Smooth muscle cell of the brain vasculature (primary cell): ENCODE results near the gene CTSL.
A peak's percentile ranks its signal among the peaks of the same experiment; 100 is the strongest.

Experiments used
- DNase-seq: peaks from one replicate; pipeline ENCODE4 v3.0.0-alpha.2; 2012; ENCODE audit warnings: low read depth, low spot score

CTSL gene

DNA sequence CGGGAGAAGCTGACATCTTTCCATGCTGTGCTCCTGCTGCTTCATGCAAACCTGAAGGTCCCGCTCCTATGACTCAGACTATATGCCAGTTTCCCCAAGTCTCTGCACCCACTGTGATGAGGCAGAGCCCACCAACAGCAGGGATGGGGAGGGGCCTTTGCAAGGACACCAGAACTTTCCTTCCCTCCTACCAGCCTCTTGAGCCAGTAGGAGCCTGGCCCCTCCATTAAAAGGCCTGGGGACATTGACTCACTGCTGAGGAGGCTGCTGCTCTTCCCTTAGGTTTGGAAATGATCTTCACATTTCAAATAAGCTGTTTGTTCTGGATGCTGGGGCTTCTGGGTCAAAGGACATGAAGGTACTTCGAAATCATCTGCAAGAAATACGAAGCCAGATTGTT lies 26.1 kb upstream of the CTSL start:
- DNase-seq, result no peak

DNA sequence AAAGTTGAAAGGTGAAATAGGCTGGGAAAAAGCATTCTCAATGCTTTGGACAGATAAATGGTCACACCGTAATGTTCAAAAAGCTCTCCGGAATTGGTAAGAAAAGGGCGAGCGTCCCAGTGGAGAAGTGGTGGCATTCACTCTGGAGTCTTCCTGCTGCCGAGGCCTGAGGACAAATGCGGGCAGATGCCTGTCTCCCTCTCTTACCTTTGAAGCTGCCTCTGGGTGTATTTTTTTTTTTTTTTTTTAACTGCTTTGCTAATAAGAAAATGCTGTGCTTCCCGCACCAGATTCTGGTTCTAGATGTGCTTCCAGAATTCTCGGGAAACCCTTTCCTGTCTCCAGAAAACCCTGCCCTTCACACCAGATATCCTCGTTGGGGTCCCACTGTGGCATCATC lies 24.4 kb upstream of the CTSL start:
- no peak for DNase-seq

DNA sequence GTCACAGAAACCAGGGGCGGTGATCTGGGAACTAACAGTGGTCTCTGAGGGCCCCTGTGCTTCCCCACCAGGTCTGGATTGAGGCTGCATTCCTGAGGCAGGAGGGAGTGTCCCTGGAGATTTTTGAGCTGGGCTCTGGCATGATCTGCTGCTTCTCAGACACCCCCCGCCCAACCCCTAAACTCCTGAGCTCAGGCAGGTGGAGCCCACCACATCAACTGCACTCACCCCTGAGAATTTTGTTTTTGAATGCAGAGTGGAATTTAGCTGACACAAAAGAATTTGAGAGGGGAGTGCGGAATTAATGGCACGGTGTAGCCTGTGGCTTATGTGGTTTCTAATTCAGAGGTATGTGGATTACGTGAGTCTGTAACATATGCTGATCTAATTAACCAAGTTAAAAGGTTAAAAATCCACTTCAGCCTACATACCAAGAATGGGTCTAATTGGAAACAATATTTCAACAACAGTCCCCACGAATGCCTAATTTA lies 23.9 kb upstream of the CTSL start:
- no peak for DNase-seq

DNA sequence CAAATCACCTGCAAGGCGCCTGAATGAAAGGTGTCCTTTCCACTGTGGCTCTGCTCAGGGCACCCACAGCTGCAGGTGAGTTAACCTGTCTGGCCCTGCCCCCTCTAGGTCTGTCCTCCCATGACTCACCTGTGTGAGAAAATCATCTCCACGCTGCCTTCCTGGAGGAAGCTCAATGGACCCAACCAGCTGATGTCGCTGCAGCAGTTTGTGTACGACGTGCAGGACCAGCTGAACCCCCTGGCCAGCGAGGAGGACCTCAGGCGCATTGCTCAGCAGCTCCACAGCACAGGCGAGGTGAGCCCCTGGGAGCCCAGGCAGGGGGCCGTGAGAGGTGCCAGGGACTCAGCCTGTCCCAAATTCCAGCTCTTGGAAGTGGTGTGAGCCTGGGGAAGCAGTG lies 23.0 kb upstream of the CTSL start:
- no peak for DNase-seq

DNA sequence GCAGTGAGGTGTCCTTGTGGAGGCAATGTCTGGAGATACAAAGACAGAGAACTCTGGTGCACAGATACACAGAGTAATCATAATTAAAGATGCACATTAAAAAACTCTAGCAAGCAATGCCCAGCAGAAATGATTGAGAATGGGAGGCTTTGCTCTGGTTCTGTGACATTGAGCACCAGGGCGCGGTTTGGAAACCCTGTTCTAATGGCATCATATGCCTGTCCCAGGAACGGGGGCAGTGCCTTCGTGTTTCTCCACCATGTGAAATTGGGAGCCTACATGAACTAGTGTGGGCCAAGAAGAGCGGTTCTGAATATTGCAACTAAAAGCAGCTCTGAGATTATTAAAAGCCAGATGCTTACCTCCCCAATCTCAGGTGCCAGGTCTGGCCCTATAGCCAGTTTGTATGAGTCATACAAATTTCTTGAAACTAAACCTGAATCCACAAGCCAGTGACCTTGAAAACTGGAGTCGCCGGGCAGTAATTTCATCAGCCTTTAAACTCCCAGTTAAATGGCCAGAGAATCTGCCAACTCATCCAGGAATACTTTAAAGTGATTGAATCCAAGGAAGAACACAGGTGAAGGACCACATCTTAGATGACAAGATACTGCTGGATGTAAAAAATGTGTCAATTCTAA lies 22.2 kb upstream of the CTSL start:
- no peak for DNase-seq

DNA sequence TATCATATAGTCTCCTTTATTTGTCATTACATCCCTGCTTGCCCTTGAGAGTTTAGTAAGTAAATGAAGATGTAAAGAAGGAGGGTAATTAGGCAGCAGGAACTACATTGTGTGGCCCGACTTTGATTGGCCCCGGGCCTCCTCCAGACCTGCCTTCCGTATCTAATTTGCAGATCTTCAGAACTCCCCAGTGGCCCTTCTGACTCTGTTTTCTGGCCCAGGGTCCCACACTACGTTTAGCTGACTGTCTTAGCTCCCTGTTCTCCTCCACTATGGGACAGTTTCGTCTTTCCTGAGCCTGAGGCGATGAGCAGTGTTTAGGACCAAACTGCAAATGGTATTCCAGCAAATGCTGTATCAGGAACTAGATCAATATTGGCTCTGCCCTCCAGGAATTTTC lies 21.6 kb upstream of the CTSL start:
- DNase-seq, result no peak

DNA sequence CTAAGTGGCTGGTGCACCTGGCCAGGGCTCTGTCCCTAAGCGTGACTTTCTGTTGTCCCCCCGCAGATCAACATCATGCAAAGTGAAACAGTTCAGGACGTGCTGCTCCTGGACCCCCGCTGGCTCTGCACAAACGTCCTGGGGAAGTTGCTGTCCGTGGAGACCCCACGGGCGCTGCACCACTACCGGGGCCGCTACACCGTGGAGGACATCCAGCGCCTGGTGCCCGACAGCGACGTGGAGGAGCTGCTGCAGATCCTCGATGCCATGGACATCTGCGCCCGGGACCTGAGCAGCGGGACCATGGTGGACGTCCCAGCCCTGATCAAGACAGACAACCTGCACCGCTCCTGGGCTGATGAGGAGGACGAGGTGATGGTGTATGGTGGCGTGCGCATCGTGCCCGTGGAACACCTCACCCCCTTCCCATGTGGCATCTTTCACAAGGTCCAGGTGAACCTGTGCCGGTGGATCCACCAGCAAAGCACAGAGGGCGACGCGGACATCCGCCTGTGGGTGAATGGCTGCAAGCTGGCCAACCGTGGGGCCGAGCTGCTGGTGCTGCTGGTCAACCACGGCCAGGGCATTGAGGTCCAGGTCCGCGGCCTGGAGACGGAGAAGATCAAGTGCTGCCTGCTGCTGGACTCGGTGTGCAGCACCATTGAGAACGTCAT lies 19.7 kb upstream of the CTSL start:
- no peak for DNase-seq

DNA sequence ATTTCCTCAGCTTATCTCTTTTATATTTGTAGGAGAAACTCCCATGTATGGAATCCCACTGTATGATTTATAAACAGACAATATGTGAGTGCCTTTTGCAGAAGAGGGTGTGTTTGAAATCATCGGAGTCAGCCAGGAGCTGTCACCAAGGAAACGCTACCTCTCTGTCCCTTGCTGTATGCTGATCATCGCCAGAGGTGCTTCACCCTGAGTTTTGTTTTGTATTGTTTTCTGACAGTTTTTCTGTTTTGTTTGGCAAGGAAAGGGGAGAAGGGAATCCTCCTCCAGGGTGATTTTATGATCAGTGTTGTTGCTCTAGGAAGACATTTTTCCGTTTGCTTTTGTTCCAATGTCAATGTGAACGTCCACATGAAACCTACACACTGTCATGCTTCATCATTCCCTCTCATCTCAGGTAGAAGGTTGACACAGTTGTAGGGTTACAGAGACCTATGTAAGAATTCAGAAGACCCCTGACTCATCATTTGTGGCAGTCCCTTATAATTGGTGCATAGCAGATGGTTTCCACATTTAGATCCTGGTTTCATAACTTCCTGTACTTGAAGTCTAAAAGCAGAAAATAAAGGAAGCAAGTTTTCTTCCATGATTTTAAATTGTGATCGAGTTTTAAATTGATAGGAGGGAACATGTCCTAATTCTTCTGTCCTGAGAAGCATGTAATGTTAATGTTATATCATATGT lies 18.0 kb upstream of the CTSL start:
- DNase-seq, result no peak

DNA sequence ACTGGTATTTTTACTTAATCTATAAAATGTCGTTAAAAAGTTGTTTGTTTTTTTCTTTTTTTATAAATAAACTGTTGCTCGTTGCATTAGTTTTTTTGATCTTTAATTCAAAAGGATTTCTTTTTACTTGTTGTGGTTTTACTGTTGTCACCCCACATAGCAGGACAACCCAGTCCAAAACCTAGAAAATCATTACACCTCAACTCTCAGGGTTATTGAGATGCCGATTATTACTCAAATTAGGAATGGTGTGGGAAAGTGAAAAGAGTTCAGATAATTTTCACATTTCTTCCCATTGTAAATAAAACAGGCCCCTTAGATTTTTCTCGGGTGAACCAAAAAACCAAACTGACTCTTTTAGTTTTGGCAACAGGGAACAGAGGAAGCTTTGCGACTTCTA lies 17.4 kb upstream of the CTSL start:
- DNase-seq, result no peak

DNA sequence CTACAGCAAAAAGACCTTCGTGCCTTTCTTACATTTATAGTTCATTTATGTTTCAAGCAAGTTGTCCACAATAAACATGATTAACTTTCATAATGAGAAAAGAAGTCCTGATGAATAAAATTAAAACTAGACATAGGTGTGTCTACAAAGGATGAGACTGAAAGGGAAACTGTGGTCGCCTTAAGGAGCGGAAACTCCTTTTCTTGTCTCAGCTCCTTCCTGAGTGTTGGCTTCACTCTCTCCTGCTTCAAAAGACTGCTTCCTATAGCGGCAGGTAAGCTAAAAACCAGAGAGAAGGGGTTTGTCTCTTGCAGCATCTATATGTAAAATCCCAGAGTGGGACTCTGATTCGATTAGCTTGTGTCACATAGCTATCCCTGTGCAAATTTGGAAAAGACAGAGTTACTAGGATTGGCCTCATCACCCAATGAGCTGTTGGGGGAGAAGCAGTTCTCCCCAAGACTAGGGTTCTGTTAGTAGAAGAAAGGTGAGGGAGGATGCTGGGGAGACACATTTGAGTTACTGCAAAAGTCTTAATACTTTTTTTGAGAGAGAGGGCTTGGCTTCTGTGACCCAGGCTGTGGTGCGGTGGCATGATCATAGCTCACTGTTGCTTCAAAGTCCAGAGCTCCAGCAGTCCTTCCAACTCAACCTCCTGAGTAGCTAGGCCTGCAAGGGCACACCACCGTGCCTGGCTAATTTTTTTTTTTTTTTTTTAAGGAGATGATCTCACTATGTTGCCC lies 16.8 kb upstream of the CTSL start:
- no peak for DNase-seq

DNA sequence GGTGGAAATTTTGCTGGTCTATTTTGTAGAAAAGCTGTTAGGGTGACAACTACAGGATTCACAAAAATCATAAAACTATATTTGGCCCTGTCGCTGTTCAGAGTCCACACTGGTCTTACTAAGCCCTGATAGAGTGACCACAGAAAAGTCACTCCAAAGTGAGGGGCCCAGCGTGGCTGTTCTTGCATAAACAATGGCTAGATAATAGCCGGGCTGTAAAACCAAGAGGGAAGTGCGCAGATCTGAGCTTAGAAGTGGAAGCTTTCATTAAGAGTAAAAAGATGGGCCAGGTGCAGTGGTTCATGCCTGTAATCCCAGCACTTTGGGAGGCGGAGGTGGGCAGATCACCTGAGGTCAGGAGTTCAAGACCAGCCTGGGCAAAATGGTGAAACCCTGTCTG lies 15.5 kb upstream of the CTSL start:
- no peak for DNase-seq

DNA sequence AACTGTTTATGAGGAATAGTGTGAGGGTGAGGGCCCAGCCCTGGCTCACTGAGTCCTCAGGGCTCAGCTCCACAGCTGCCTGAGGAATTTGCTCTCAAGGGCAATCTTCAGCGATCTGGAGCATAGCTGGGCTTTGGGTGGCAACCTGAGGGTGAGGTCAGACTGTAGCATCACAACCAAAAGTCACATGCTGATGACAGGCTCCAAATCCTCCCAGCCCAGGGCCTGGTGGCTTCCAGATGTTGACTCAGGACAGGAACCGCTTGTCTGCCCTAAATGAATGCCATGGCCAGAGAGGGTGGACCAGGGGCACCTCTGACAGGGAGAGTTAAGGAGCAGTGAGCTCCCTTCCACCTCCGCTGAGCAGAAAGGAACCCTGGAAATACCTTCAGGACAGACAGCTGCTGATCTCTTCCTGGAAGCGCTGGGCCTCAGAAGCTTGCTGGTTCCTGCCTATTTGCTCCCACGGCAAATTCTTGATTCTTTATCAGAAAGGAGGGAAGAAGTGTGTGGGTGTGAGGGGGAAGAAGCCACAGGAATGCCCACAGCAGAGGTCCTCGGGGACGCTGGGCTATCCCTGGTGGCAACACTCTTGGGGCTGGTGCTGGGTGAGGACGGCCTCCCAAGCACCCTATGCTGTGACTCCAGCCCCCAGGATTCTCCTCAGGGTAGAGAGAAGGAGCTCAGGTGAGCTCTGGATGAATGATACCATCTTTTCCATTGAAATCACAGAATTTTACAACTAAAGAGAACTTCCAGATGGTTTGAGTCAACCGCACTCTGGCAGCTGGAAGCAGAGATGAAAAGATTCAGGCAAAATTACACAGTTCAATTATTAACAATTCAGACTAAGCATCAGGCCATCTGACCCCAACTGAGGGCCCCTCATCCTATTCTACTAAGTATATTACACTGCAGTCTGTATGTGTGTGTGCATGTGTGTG lies 13.8 kb upstream of the CTSL start:
- no peak for DNase-seq

DNA sequence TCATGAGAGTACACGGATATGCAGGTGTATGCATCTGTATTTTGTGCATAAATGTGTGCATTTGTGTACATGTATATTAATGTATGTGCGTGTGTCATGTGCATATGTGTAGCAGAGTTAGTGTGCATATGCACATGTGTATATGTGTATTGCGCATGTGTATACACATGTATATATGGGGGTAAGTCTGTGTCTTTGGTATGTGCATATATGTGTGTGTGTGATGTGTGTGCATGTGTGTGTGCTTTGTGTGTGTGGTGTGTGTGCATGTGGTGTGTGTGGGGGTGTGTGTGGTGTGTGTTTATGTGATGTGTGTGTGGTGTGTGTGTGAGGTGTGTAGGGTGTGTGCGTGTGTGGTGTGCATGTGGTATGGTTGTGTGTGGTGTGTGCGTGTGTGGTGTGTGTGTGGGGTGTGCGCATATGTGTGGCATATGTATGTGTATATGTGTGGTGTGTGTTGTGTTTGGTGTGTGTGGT lies 13.1 kb upstream of the CTSL start:
- DNase-seq, result no peak

DNA sequence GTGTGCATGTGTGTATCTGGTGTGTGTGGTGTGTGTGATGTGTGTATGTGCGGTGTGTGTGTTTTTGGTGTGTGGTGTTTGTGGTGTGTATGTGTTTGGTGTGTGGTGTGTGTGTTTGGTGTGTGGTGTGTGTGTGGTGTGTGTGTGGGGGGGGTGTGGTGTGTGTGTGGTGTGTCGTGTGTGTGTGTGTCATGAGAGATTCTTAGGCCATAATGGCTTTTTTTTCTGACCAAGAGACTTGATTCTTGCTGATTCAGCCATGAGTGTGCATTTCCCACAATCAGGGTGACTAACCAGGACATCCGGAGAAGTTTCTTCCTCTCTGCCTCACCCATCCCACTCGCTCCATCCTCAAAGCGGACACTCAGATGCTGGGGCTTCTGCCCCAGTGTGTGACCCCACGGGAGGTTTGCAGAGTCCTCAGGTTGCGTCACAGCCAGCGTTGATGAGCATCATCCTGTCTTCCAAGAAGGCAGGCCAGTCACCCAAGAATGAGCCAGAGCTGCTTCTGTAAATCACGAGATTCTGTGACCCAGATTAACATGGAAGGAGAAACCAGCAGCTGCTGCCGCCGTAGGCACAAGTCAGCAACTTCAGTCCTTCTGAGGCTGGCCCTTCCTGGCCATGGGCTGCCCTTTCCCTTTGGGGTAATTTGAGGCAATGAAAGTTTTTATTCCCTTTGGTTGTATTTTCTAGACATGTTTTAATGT lies 12.5 kb upstream of the CTSL start:
- DNase-seq, result peak; percentile 95

DNA sequence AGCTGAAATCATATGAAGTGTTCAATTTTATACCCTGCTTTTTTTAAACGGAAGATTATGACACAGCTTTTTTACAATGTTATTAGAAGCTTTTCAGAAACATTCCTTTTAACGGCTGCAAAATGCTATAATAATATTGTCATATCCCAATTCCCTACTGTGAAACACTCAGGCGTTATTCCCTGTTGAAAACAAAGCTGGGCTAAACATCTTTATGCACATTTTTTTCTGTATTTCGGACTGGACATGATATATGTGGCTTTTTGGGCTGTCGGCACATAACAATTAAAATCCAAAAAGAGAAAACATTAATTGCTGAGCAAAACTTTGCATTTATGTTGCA lies 12.0 kb upstream of the CTSL start:
- no peak for DNase-seq

DNA sequence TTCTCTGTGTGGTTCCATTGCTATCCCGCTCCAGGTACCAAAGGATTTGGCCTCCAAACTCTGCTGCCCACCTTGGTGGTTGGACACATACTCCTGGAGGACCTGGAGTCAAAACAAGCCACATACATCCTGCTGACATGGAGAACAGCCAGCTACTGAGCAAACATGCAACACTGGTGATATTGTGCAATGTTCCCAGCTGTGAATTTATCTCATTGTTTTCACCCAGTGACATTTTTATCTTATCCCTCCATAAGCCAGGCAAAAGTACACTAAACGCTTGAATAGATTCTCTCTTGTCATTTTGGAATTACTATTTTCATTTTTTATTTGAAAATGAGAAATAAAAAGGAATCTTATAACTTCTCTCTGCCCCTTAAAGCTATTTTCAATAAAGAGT lies 11.1 kb upstream of the CTSL start:
- no peak for DNase-seq

DNA sequence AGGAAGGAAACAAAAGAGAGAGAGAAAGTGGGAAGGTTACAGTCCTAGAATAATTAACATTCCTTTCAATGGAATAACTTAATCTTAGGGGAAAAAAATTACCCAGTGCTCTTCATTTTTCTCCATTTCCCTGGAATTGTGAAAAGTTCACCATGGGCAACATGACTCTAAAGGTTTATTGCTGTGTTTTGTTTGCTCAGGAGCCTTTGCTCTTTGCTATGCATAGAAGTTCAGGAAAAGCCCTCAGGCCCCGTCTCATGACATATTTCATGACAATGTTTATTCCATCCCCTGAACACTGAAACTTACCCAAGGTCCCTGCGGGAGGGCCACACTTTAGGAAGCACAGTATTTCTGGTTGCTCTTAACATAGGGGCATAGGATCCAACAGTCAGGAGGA lies 9.8 kb upstream of the CTSL start:
- no peak for DNase-seq

DNA sequence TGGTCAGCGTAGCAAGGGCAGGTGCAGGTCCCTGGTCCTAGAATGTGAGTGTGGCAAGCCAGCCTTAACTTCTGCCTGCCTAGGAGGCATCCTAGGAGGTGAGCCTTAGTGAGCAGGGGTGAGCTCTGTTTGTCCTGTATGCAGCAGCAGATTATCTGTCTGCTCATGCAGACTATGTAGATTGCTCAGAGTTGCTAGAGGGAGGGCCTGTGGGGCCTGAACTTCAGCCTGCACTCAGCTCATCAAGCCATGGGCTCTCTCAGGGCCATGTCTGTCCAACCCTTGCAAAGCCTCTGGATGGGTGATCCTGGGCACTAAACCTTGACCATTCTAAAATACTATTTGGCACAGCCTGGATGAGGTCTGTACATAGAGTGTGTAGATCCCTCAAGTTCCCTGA lies 8.5 kb upstream of the CTSL start:
- no peak for DNase-seq

DNA sequence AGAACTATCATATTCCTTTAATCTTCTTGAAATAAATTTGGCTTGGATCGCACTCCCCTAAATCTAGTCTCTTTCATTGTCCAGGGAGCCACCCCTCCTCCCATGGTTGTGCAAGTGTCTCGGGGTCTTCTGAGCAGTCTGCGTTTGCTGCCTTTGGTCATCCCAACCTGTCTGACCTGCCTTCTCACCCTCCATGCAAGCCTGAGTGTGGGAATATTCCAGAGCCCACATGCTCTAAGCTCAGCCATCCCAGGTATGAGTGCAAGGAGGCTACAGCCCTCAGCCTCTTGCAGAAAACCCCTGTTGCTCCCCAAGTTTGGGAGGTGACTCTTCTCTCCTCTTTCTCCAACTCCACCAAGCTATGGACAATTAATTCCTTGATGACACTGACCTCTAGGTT lies 7.7 kb upstream of the CTSL start:
- DNase-seq, result no peak

DNA sequence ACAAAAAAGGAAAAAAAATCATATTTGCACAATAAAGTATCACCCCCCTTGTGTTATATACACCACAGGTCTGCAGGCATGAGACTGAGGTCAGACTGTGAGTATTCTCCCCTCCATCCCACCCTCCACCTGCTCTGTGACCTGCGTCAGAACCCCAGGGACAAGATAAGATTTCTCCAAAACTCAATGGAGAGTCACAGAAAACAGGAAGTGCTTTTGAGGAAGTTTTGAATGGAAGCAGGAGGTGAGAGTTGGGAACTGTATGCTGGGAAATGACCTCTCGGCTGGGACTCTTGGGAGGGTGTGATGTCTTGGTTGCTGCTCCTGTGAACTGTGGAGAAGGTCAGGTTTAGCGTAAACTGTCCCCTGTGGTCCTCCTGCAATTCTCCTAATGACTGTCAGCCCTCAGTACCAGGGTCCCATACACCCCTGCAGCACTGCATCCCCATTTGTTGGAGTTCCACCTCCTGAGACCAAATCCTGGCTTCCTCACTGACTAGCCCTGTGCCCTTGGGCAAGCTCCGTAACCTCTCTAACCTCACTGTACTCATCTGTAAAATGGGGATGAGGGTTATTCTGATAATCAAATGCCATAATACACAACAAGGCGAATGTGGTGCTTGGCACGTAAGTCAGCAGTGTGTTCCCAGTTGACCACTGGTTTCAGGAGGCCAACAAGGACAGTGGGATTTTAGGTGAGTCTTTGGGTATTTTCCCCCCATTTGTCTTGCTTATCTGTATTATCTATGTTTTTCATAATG lies 6.9 kb upstream of the CTSL start:
- no peak for DNase-seq
